Gastrocnemius medialis (tissue), 4 donors: ENCODE data around the gene FCHSD2.

Source experiments
- CTCF ChIP-seq, 5 experiments: fragments of 450-650 bp in 3 of 5; fragments of 200-600 bp in 2 of 5; sonication (generic) in 2 of 5; IDR thresholded peaks in 4 of 5; conservative IDR thresholded peaks in 1 of 5; 1 replicate in 4 of 5; 2 replicates in 1 of 5; pipeline ENCODE4 v1.5.1; 2016 to 2019; ENCODE audit warnings: antibody characterized with exemption in 5 of 5, mild to moderate bottlenecking in 3 of 5, moderate library complexity in 3 of 5
- POLR2A ChIP-seq, 2 donors: fragments of 450-650 bp; IDR thresholded peaks; one replicate each; pipeline ENCODE4 v1.6.1; 2017; ENCODE audit warnings: antibody characterized with exemption in 2 of 2, mild to moderate bottlenecking in 2 of 2, moderate library complexity in 2 of 2

- no peak for TF ChIP-seq CTCF (IDR thresholded peaks at IDR 0.05 in 4 of 5, conservative IDR thresholded peaks at IDR 0.05 in 1 of 5)
- TF ChIP-seq POLR2A (IDR thresholded peaks at IDR 0.05): no peak
These were observed 18.1 kb upstream of the FCHSD2 start for GRCh38 chr11:73160005-73160760.
